ENCODE results near the gene SUN1.

DNA sequence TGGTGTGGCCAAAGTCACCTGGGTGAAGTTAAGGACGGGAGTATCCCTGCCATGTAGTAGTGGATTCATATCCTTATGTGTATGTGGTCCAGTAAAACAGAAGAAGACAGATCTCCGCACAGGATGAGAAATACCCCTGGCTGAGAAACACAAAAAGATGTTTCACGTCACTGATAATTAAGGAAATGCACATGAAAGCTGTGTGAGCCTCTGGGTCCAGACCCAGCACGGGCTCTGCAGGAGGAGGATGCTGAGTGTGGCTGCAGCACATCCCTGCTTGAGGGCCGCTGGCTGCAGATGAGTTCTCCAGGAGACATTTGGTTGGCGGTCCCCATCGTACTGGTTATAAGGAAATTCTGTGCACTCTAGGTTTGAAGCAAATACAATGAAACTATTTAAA lies 8.2 kb upstream of the SUN1 start:
- TF ChIP-seq, protein P1, sequence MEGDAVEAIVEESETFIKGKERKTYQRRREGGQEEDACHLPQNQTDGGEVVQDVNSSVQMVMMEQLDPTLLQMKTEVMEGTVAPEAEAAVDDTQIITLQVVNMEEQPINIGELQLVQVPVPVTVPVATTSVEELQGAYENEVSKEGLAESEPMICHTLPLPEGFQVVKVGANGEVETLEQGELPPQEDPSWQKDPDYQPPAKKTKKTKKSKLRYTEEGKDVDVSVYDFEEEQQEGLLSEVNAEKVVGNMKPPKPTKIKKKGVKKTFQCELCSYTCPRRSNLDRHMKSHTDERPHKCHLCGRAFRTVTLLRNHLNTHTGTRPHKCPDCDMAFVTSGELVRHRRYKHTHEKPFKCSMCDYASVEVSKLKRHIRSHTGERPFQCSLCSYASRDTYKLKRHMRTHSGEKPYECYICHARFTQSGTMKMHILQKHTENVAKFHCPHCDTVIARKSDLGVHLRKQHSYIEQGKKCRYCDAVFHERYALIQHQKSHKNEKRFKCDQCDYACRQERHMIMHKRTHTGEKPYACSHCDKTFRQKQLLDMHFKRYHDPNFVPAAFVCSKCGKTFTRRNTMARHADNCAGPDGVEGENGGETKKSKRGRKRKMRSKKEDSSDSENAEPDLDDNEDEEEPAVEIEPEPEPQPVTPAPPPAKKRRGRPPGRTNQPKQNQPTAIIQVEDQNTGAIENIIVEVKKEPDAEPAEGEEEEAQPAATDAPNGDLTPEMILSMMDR (IDR thresholded peaks at IDR 0.05), result no peak
- no peak for TF ChIP-seq POLR2A (IDR thresholded peaks at IDR 0.05)
